Ovary (tissue), 9 donors: ENCODE data around the gene ERCC6. TPM values are rescaled to one million over a fixed set of nuclear protein-coding genes. Genes with fewer than 3 reads are reported as not detected.

Experiments used
- DNase-seq, 5 donors: peaks; one replicate each; pipeline ENCODE4 v3.0.0-alpha.2; 2019 to 2020
- H3K27ac ChIP-seq, 2 donors: fragments of 200-600 bp; one replicate each; pipeline versions ENCODE4 v1.5.1 to v1.8.0; 2019 to 2022
- H3K27me3 ChIP-seq: fragments of 200-600 bp; one replicate; pipeline ENCODE4 v1.8.0; 2022
- H3K36me3 ChIP-seq: fragments of 200-600 bp; sonication (generic); one replicate; pipeline ENCODE4 v1.5.1; 2019
- H3K4me1 ChIP-seq: one replicate; pipeline ENCODE4 v1.8.1; 2013; ENCODE audit warnings: mild to moderate bottlenecking, moderate library complexity; ENCODE audit not compliant: insufficient read depth
- H3K4me3 ChIP-seq: fragments of 200-600 bp; sonication (generic); one replicate; pipeline ENCODE4 v1.5.1; 2017
- H3K9me3 ChIP-seq, 2 donors: fragments of 200-600 bp in 1 of 2; sonication (generic) in 1 of 2; one replicate each; pipeline versions ENCODE4 v1.5.1 to v1.8.1; 2013 to 2019; ENCODE audit warnings: mild to moderate bottlenecking in 1 of 2, moderate library complexity in 1 of 2
- CTCF ChIP-seq, 3 donors: fragments of 450-650 bp in 2 of 3; fragments of 200-600 bp in 1 of 3; IDR thresholded peaks; one replicate each; pipeline versions ENCODE4 v1.5.1 to v1.8.0; 2016 to 2022; ENCODE audit warnings: antibody characterized with exemption in 3 of 3, mild to moderate bottlenecking in 1 of 3
- EP300 ChIP-seq: sonication (generic); formaldehyde crosslinking; IDR thresholded peaks from one replicate; pipeline ENCODE4 v1.6.1; 2017; ENCODE audit warnings: antibody characterized with exemption
- POLR2A ChIP-seq: fragments of 450-650 bp; IDR thresholded peaks from one replicate; pipeline ENCODE4 v1.6.1; 2017; ENCODE audit warnings: antibody characterized with exemption, mild to moderate bottlenecking, moderate library complexity
- WGBS, 3 donors: extraction: QIAGEN DNeasy Blood & Tissue Kit in 1 of 3; methylation state at CpG; one replicate each; pipeline versions ENCODE4 v1.1.5 to v1.1.7; 2013 to 2017; 5-methylcytosine and 5-hydroxymethylcytosine counted together
- intact Hi-C, 4 donors: fragments of 100-400 bp; cut with DNase I; formaldehyde crosslinking; loops; one replicate each; pipeline versions ENCODE4 v1.11.0 to v1.15.1; 2022 to 2023
- polyA plus RNA-seq, 2 donors: library from polyadenylated mRNA; stranded (reverse); fragments of 200-250 nt in 1 of 2; fragments of 350-450 nt in 1 of 2; fragmentation: Illumina TruSeq in 1 of 2; extraction: RNeasy Lipid Tissue Mini Kit (QIAGEN cat#74804) in 1 of 2; gene quantifications; one replicate each; pipeline ENCODE4 v1.2.3, GENCODE V29; 2013 to 2014
- total RNA-seq, 7 donors: library from RNA; depleted of rRNA in 2 of 7; stranded (reverse); fragments of >200 nt in 2 of 7; fragmentation: NEBNext Ultra II Directional in 3 of 7; extraction: Animal tissue kit (Norgen Biotek cat#: 25700) in 3 of 7; gene quantifications; one replicate each; pipeline versions ENCODE4 v1.1.0 to v1.2.4, GENCODE V29; 2016 to 2023
- donor health status: DM: no; HTN: no; CAD: no; lungs with moderate emphysema.
- donor health status: DM: no; HTN: no; CAD: no.
- donor health status: Bipolar disorder and iron deficiency.
- donor health status: DM: yes; HTN: yes; CAD: no.
- donor health status: DM: no; HTN: no; CAD: no.
- donor health status: DM: yes; HTN: yes; CAD: no.

Gene ERCC6
- total and polyA plus RNA-seq, 9 donors: 6.8 to 24.1 (median 19.2) TPM

GRCh38 chr10:49502358-49502757, 36.6 kb downstream of the ERCC6 start:
- no peaks in the 10 kb centered on the region for H3K9me3 ChIP-seq
- H3K27me3 ChIP-seq: no peaks in the 10 kb centered on the region
- H3K27ac ChIP-seq: no peak overlapping the region
- H3K4me3 ChIP-seq: no peak overlapping the region
- intact Hi-C loops: no loop called here
- TF ChIP-seq CTCF (IDR thresholded peaks at IDR 0.05) (no peak), EP300 (no peak), POLR2A (no peak)
- no peaks in the 10 kb centered on the region for H3K36me3 ChIP-seq
- no peak for DNase-seq
- WGBS, 3 donors: 83 to 89% (median 86%) methylated on average over 2 of the region's 2 CpGs
- no peaks in the 10 kb centered on the region for H3K4me1 ChIP-seq

GRCh38 chr10:49500412-49500811, 38.5 kb downstream of the ERCC6 start:
- no peak overlapping the region for H3K4me3 ChIP-seq

GRCh38 chr10:49499305-49499851, 39.5 kb downstream of the ERCC6 start:
- no peak for TF ChIP-seq POLR2A
- 96 to 98% (median 97%) methylated on average over 5 of the region's 5 CpGs for WGBS, 3 donors
- H3K4me1 ChIP-seq: no peaks in the 10 kb centered on the region
- H3K36me3 ChIP-seq: no peaks in the 10 kb centered on the region
- H3K4me3 ChIP-seq: no peak overlapping the region
- no peak overlapping the region for H3K27ac ChIP-seq
- intact Hi-C loops: no loop called here
- H3K9me3 ChIP-seq: no peaks in the 10 kb centered on the region
- no peaks in the 10 kb centered on the region for H3K27me3 ChIP-seq
- DNase-seq: no peak

More at GRCh38 chr10:49500412-49500811, 38.5 kb downstream of the ERCC6 start:
- H3K36me3 ChIP-seq: no peaks in the 10 kb centered on the region
- H3K27ac ChIP-seq: no peak overlapping the region
- TF ChIP-seq POLR2A (no peak), CTCF (IDR thresholded peaks at IDR 0.05) (no peak), EP300 (no peak)
- no peaks in the 10 kb centered on the region for H3K27me3 ChIP-seq
- DNase-seq: no peak
- H3K9me3 ChIP-seq: no peaks in the 10 kb centered on the region
- intact Hi-C loops: no loop called here
- no peaks in the 10 kb centered on the region for H3K4me1 ChIP-seq
- WGBS, 3 donors: 61 to 76% (median 71%) methylated on average over 1 of the region's 1 CpG

- Histone ChIP-seq H3K9me3 (no peaks in the 10 kb centered on the region), H3K4me3 (no peak overlapping the region), H3K36me3 (no peaks in the 10 kb centered on the region), H3K27me3 (no peaks in the 10 kb centered on the region), H3K27ac (no peak overlapping the region), H3K4me1 (no peaks in the 10 kb centered on the region)
- intact Hi-C loops: no loop called here
- whole genome bisulfite sequencing, 3 donors: 93 to 100% (median 98%) methylated on average over 2 of the region's 2 CpGs
- no peak for DNase-seq
- TF ChIP-seq EP300 (no peak), POLR2A (no peak), CTCF (IDR thresholded peaks at IDR 0.05) (no peak)
These were observed 40.5 kb downstream of the ERCC6 start for GRCh38 chr10:49498425-49498824.

- intact Hi-C loops: no loop called here
- WGBS, 3 donors: 90 to 96% (median 93%) methylated on average over 2 of the region's 2 CpGs
- Histone ChIP-seq H3K9me3 (no peaks in the 10 kb centered on the region), H3K4me1 (no peaks in the 10 kb centered on the region), H3K27me3 (no peaks in the 10 kb centered on the region), H3K4me3 (no peak overlapping the region), H3K36me3 (no peaks in the 10 kb centered on the region), H3K27ac (no peak overlapping the region)
- no peak for DNase-seq
- TF ChIP-seq EP300 (no peak), POLR2A (no peak), CTCF (IDR thresholded peaks at IDR 0.05) (no peak)
These were observed 41.6 kb downstream of the ERCC6 start for GRCh38 chr10:49497358-49497757.
